Mesendoderm (in vitro differentiated cells): ENCODE results near the gene TGIF2.
A peak's percentile ranks its signal among the peaks of the same experiment; 100 is the strongest.

Source experiments
- DNase-seq: peaks from one replicate; pipeline ENCODE4 v3.0.0; 2013
- H2AK5ac ChIP-seq: 2 replicates; pipeline ENCODE4 v1.6.1; 2013; ENCODE audit warnings: low read length, inconsistent platforms
- H2BK120ac ChIP-seq: 2 replicates; pipeline ENCODE4 v1.6.1; 2013; ENCODE audit warnings: low read depth, mild to moderate bottlenecking, low read length, moderate library complexity, mixed read lengths
- H2BK15ac ChIP-seq: replicated peaks from 2 replicates; pipeline ENCODE4 v1.6.1; 2013; ENCODE audit warnings: low read depth, mild to moderate bottlenecking, moderate library complexity
- H2BK5ac ChIP-seq: 2 replicates; pipeline ENCODE4 v1.6.1; 2013; ENCODE audit warnings: low read length, inconsistent platforms
- H3K18ac ChIP-seq: 2 replicates; pipeline ENCODE4 v1.6.1; 2013; ENCODE audit warnings: mild to moderate bottlenecking, low read length, mixed read lengths
- H3K23ac ChIP-seq: one replicate; pipeline ENCODE4 v1.6.1; 2013; ENCODE audit warnings: low read length
- H3K27ac ChIP-seq: 2 replicates; pipeline ENCODE4 v1.5.1; 2013; ENCODE audit warnings: low read depth, mild to moderate bottlenecking, inconsistent platforms, low read length, moderate library complexity
- H3K27me3 ChIP-seq: 2 replicates; pipeline ENCODE4 v1.6.1; 2013; ENCODE audit warnings: low read length, control low read depth, mild to moderate bottlenecking, inconsistent platforms; ENCODE audit not compliant: insufficient read depth, poor library complexity
- H3K36me3 ChIP-seq: 2 replicates; pipeline ENCODE4 v1.6.1; 2013; ENCODE audit warnings: low read length, inconsistent platforms; ENCODE audit not compliant: control insufficient read depth, insufficient read depth
- H3K4ac ChIP-seq: one replicate; pipeline ENCODE4 v1.6.1; 2013; ENCODE audit warnings: low read depth, mild to moderate bottlenecking, low read length, moderate library complexity
- H3K4me1 ChIP-seq: 2 replicates; pipeline ENCODE4 v1.6.1; 2013; ENCODE audit warnings: low read depth, low read length, inconsistent platforms; ENCODE audit not compliant: control insufficient read depth
- H3K4me2 ChIP-seq: 2 replicates; pipeline ENCODE4 v1.6.1; 2013; ENCODE audit warnings: low read length
- H3K4me3 ChIP-seq: 2 replicates; pipeline ENCODE4 v1.5.1; 2013; ENCODE audit warnings: mild to moderate bottlenecking, low read length
- H3K56ac ChIP-seq: one replicate; pipeline ENCODE4 v1.6.1; 2013; ENCODE audit warnings: low read length
- H3K79me1 ChIP-seq: 2 replicates; pipeline ENCODE4 v1.6.1; 2013; ENCODE audit warnings: low read length, inconsistent platforms
- H3K79me2 ChIP-seq: 2 replicates; pipeline ENCODE4 v1.6.1; 2013; ENCODE audit warnings: mild to moderate bottlenecking, low read length; ENCODE audit not compliant: control insufficient read depth, insufficient read depth
- H3K9ac ChIP-seq: 2 replicates; pipeline ENCODE4 v1.6.1; 2013; ENCODE audit warnings: low read length, inconsistent platforms
- H4K5ac ChIP-seq: one replicate; pipeline ENCODE4 v1.6.1; 2013; ENCODE audit warnings: low read length
- H4K8ac ChIP-seq: one replicate; pipeline ENCODE4 v1.6.1; 2013; ENCODE audit warnings: low read depth, mild to moderate bottlenecking, control low read depth, low read length, moderate library complexity
- WGBS: extraction: QIAGEN DNeasy Blood & Tissue Kit; methylation state at CpG from one replicate; pipeline ENCODE4 v1.1.7; 2013; ENCODE audit warnings: low lambda C conversion rate, missing lambda C conversion rate; ENCODE audit not compliant: insufficient coverage; ENCODE audit errors: extremely low coverage; 5-methylcytosine and 5-hydroxymethylcytosine counted together

Gene TGIF2

DNA sequence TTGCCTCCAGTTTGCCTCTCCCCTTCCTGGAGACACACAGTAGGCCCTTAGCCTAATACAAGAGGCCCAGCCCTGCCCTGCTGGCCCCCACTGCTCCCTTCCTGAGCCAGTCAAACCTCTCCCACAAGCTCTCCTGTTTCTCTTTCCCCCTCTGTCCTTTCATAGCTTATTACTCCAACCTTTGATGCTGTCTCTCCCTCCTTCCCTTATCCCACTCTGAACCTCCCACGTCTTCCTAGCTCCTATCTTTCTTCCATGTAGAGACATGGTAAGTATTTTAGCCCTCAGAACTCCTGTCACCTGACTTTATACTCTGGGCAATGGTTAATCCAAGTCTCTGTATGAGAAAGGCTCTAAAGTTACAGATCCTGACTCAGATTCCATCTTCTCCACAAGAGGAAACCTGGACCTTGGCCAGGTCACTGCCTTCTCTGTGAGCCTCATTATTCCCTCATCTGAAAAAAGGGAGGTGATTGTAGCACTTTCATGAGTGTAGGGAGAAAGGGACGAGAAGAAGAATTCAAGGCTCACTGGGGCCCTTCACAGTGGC lies 6.7 kb downstream of the TGIF2 start:
- Histone ChIP-seq H3K56ac (no peak overlapping the region), H3K4ac (no peak overlapping the region), H3K27me3 (no peaks in the 10 kb centered on the region), H3K27ac (no peak overlapping the region), H3K4me1 (no peaks in the 10 kb centered on the region), H3K23ac (no peak overlapping the region), H3K79me1 (peaks cover 14% of the 10 kb centered on the region), H4K8ac (no peak overlapping the region), H2BK15ac (no peak overlapping the region), H3K79me2 (peaks cover 32% of the 10 kb centered on the region), H2BK5ac (no peak overlapping the region), H2BK120ac (no peak overlapping the region), H3K9ac (no peak overlapping the region), H3K4me2 (no peak overlapping the region), H2AK5ac (no peak overlapping the region), H4K5ac (no peak overlapping the region), H3K4me3 (no peak overlapping the region), H3K36me3 (peaks cover 8% of the 10 kb centered on the region), H3K18ac (no peak overlapping the region)
- WGBS: no CpG with 5 or more reads among the region's 2 CpGs
- DNase-seq: no peak

DNA sequence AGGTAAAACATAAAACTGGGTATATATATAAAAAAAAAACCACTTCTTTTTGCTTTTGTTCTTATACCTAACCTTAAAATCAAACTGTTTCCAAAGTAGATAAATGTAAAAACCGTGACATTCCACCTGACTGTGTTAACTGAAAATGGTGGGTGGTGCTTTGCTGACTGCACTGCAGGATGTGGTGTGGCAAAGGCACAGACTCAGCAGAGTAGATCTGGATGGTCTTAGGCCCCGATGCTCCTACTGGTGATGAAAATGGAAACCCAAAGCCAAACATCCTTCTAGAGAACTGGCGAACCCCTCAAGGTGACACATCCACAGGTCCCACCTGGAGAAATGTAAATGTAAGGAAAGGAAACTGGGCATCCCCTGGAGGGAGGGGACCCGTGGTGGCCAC lies 8.9 kb downstream of the TGIF2 start:
- H3K79me2 ChIP-seq: peaks cover 14% of the 10 kb centered on the region
- H3K23ac ChIP-seq: no peak overlapping the region
- H2BK15ac ChIP-seq: no peak overlapping the region
- no peak overlapping the region for H2BK120ac ChIP-seq
- peaks cover 7% of the 10 kb centered on the region for H3K4me1 ChIP-seq
- no peak overlapping the region for H3K56ac ChIP-seq
- WGBS: no CpG with 5 or more reads among the region's 4 CpGs
- H3K9ac ChIP-seq: no peak overlapping the region
- no peak overlapping the region for H4K8ac ChIP-seq
- H3K18ac ChIP-seq: no peak overlapping the region
- H3K27me3 ChIP-seq: no peaks in the 10 kb centered on the region
- no peak overlapping the region for H3K4me2 ChIP-seq
- no peak overlapping the region for H3K27ac ChIP-seq
- DNase-seq: no peak
- H4K5ac ChIP-seq: no peak overlapping the region
- peaks cover 8% of the 10 kb centered on the region for H3K36me3 ChIP-seq
- no peak overlapping the region for H3K4me3 ChIP-seq
- H3K4ac ChIP-seq: no peak overlapping the region
- H3K79me1 ChIP-seq: peaks cover 16% of the 10 kb centered on the region
- no peak overlapping the region for H2AK5ac ChIP-seq
- H2BK5ac ChIP-seq: no peak overlapping the region

GRCh38 chr20:36582821-36583220 lies 9.4 kb downstream of the TGIF2 start:
- no peak overlapping the region for H3K9ac ChIP-seq
- no peak overlapping the region for H2BK15ac ChIP-seq
- H4K8ac ChIP-seq: no peak overlapping the region
- DNase-seq: no peak
- WGBS: no CpG with 5 or more reads among the region's 4 CpGs
- H3K56ac ChIP-seq: no peak overlapping the region
- H4K5ac ChIP-seq: no peak overlapping the region
- H3K4me2 ChIP-seq: no peak overlapping the region
- no peak overlapping the region for H2BK5ac ChIP-seq
- no peaks in the 10 kb centered on the region for H3K27me3 ChIP-seq
- no peak overlapping the region for H2BK120ac ChIP-seq
- no peak overlapping the region for H3K4ac ChIP-seq
- H2AK5ac ChIP-seq: no peak overlapping the region
- no peak overlapping the region for H3K4me3 ChIP-seq
- H3K4me1 ChIP-seq: peaks cover 7% of the 10 kb centered on the region
- no peak overlapping the region for H3K23ac ChIP-seq
- no peak overlapping the region for H3K27ac ChIP-seq
- H3K18ac ChIP-seq: no peak overlapping the region
- H3K36me3 ChIP-seq: peaks cover 8% of the 10 kb centered on the region
- H3K79me1 ChIP-seq: peaks cover 14% of the 10 kb centered on the region
- peaks cover 11% of the 10 kb centered on the region for H3K79me2 ChIP-seq

GRCh38 chr20:36584018-36584481 lies 10.7 kb downstream of the TGIF2 start:
- Histone ChIP-seq H3K4me1 (peaks cover 7% of the 10 kb centered on the region), H3K4ac (no peak overlapping the region), H3K79me2 (peaks cover 1% of the 10 kb centered on the region), H3K79me1 (peaks cover 8% of the 10 kb centered on the region), H2AK5ac (no peak overlapping the region), H2BK5ac (no peak overlapping the region), H3K4me3 (no peak overlapping the region), H2BK120ac (no peak overlapping the region), H3K36me3 (peaks cover 5% of the 10 kb centered on the region), H3K9ac (no peak overlapping the region), H3K27me3 (no peaks in the 10 kb centered on the region), H3K56ac (no peak overlapping the region), H3K23ac (no peak overlapping the region), H3K4me2 (no peak overlapping the region), H4K8ac (no peak overlapping the region), H3K27ac (no peak overlapping the region), H3K18ac (no peak overlapping the region), H2BK15ac (no peak overlapping the region), H4K5ac (no peak overlapping the region)
- no peak for DNase-seq
- whole genome bisulfite sequencing: no CpG with 5 or more reads among the region's 2 CpGs

DNA sequence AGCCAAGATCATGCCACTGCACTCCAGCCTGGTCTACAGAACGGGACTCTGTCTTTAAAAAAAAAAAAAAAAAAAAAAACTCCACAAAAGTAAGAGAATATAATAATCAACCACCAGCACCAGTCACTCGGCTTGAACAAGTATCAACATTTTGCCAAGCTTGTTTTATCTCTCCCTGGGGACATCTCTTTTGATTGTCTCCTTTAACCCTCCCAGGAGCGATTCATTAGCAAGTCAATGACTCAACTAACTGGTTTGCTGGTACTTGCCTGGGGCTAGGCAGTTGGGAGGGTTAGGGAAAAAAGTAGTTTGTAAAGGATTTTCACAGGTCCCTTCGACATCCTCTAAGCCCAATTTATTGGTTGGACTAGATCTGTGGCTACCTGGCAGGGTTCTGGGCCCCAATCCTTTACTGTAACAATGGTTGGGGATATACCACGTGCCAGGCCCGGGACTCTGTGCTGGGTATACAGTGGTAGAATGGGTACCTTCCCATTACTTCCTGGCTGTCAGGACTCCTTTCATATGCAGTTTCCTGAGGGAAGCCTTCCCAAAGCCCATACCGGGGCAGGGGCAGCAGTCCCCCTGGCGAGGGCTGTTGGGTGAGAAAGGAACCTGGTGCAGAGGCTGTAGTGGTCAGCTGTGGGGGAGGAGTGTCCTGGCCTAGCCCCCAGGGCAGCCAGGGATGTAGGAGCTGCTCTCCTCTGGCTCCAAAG lies 12.2 kb downstream of the TGIF2 start:
- no peak overlapping the region for H3K23ac ChIP-seq
- peak overlapping the region; percentile 93 for H3K27ac ChIP-seq
- no peak overlapping the region for H3K4me2 ChIP-seq
- no peak overlapping the region for H4K8ac ChIP-seq
- no peaks in the 10 kb centered on the region for H3K27me3 ChIP-seq
- no peak overlapping the region for H4K5ac ChIP-seq
- peaks cover 3% of the 10 kb centered on the region for H3K36me3 ChIP-seq
- no peak overlapping the region for H2BK120ac ChIP-seq
- no peak overlapping the region for H2BK15ac ChIP-seq
- no peak overlapping the region for H2AK5ac ChIP-seq
- H3K4ac ChIP-seq: peak overlapping the region; percentile 71
- peaks cover 7% of the 10 kb centered on the region for H3K4me1 ChIP-seq
- peak; percentile 98 for DNase-seq
- peak overlapping the region; percentile 17 for H3K9ac ChIP-seq
- peak overlapping the region; percentile 6 for H3K18ac ChIP-seq
- WGBS: no CpG with 5 or more reads among the region's 8 CpGs
- H3K56ac ChIP-seq: peak overlapping the region; percentile 78
- peaks cover 8% of the 10 kb centered on the region for H3K79me1 ChIP-seq
- no peak overlapping the region for H3K4me3 ChIP-seq
- peak overlapping the region; percentile 79 for H2BK5ac ChIP-seq
- H3K79me2 ChIP-seq: peaks cover 1% of the 10 kb centered on the region
